Measurements from ENCODE around the gene CHCT1. TPM values are rescaled to one million over a fixed set of nuclear protein-coding genes. Genes with fewer than 3 reads are reported as not detected.

Gene CHCT1
- total RNA-seq, 1 experiment from 2014 or later: 0.88 TPM

- ChIA-PET POLR2A (ENCODE audit: low non-redundant PET) (no interaction called here), CTCF (no interaction called here)
- Histone ChIP-seq H3K27ac (ENCODE audit: low read depth, low read length, poor library complexity, severe bottlenecking) (no peak overlapping the region), H3K4me3 (ENCODE audit: low read depth, low read length, poor library complexity, severe bottlenecking) (no peak overlapping the region), H3K27me3 (replicated peaks; ENCODE audit: insufficient read depth, low read depth, low read length, poor library complexity) (no peaks in the 10 kb centered on the region), H3K9me3 (ENCODE audit: low read depth, low read length, poor library complexity, severe bottlenecking) (no peaks in the 10 kb centered on the region), H3K36me3 (ENCODE audit: insufficient read depth, low read length, poor library complexity, severe bottlenecking) (peaks cover 54% of the 10 kb centered on the region), H3K4me1 (ENCODE audit: insufficient read depth, low read length, poor library complexity, severe bottlenecking) (peaks cover 2% of the 10 kb centered on the region)
- no peak for DNase-seq (ENCODE audit: low spot score)
- TF ChIP-seq CTCF (conservative IDR thresholded peaks at IDR 0.05; ENCODE audit: low read depth, low read length): no peak
- no peak for TF ChIP-seq EZH2 (IDR thresholded peaks at IDR 0.05; ENCODE audit: borderline replicate concordance, low read depth, low read length, poor library complexity, severe bottlenecking)
- intact Hi-C loops (cut with micrococcal nuclease; ENCODE audit: unreplicated experiment): no loop called here
- BruUV-seq (replicated peaks): no TSS peak
These were observed 42.1 kb downstream of the CHCT1 start for GRCh38 chr17:60464343-60464742.

GRCh38 chr17:60468371-60468770, 46.1 kb downstream of the CHCT1 start:
- TF ChIP-seq EZH2 (IDR thresholded peaks at IDR 0.05; ENCODE audit: borderline replicate concordance, low read depth, low read length, poor library complexity, severe bottlenecking): no peak
- no peak for TF ChIP-seq CTCF (conservative IDR thresholded peaks at IDR 0.05; ENCODE audit: low read depth, low read length)
- H3K36me3 ChIP-seq (ENCODE audit: insufficient read depth, low read length, poor library complexity, severe bottlenecking): peaks cover 36% of the 10 kb centered on the region
- H3K27ac ChIP-seq (ENCODE audit: low read depth, low read length, poor library complexity, severe bottlenecking): no peak overlapping the region
- peaks cover 5% of the 10 kb centered on the region for H3K9me3 ChIP-seq (ENCODE audit: low read depth, low read length, poor library complexity, severe bottlenecking)
- intact Hi-C loops (cut with micrococcal nuclease; ENCODE audit: unreplicated experiment): no loop called here
- no TSS peak for BruUV-seq (replicated peaks)
- DNase-seq (ENCODE audit: low spot score): no peak
- ChIA-PET POLR2A (ENCODE audit: low non-redundant PET) (no interaction called here), CTCF (no interaction called here)
- H3K4me3 ChIP-seq (ENCODE audit: low read depth, low read length, poor library complexity, severe bottlenecking): no peak overlapping the region
- H3K4me1 ChIP-seq (ENCODE audit: insufficient read depth, low read length, poor library complexity, severe bottlenecking): peaks cover 13% of the 10 kb centered on the region
- no peaks in the 10 kb centered on the region for H3K27me3 ChIP-seq (replicated peaks; ENCODE audit: insufficient read depth, low read depth, low read length, poor library complexity)

DNA sequence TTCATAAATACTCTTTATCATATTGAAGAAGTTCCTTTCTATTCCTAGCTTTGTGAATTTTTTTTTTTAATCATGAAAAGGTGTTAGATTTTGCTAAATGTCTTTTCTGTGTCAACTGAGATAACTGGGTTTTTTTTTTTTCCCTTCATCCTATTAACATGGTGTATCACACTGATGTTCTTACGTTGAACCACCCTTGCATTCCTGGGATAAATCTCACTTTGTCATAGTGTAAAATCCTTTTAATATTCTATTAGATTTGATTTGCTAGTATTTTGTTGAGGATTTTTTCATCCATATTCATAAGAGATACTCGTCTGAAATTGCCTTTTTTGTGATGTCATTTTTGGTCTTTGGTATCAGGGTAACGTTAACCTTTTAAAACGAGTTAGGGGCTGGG, 49.2 kb downstream of the CHCT1 start:
- Histone ChIP-seq H3K27ac (ENCODE audit: low read depth, low read length, poor library complexity, severe bottlenecking) (no peak overlapping the region), H3K9me3 (ENCODE audit: low read depth, low read length, poor library complexity, severe bottlenecking) (peaks cover 5% of the 10 kb centered on the region), H3K4me3 (ENCODE audit: low read depth, low read length, poor library complexity, severe bottlenecking) (no peak overlapping the region), H3K27me3 (replicated peaks; ENCODE audit: insufficient read depth, low read depth, low read length, poor library complexity) (no peaks in the 10 kb centered on the region), H3K4me1 (ENCODE audit: insufficient read depth, low read length, poor library complexity, severe bottlenecking) (peaks cover 13% of the 10 kb centered on the region), H3K36me3 (ENCODE audit: insufficient read depth, low read length, poor library complexity, severe bottlenecking) (peaks cover 15% of the 10 kb centered on the region)
- CTCF ChIA-PET: no interaction called here
- POLR2A ChIA-PET (ENCODE audit: low non-redundant PET): no interaction called here
- intact Hi-C loops (cut with micrococcal nuclease; ENCODE audit: unreplicated experiment): no loop called here
- BruUV-seq (replicated peaks): no TSS peak
- no peak for TF ChIP-seq CTCF (conservative IDR thresholded peaks at IDR 0.05; ENCODE audit: low read depth, low read length)
- no peak for TF ChIP-seq EZH2 (IDR thresholded peaks at IDR 0.05; ENCODE audit: borderline replicate concordance, low read depth, low read length, poor library complexity, severe bottlenecking)
- no peak for DNase-seq (ENCODE audit: low spot score)

Measured in A673 (cell line).